IgD-negative memory B cell (primary cell): ENCODE measurements around the gene ROBO1. TPM values are rescaled to one million over a fixed set of nuclear protein-coding genes. Genes with fewer than 3 reads are reported as not detected.

ENCODE experiments used
- H3K27ac Mint-ChIP-seq, 3 donors: one replicate each; pipeline ENCODE4 v1.8.0; 2020 to 2022; ENCODE audit warnings: mild to moderate bottlenecking in 3 of 3, mixed read lengths in 3 of 3, moderate library complexity in 1 of 3
- H3K27me3 Mint-ChIP-seq: one replicate; pipeline ENCODE4 v1.8.0; 2021; ENCODE audit warnings: mixed read lengths
- H3K36me3 Mint-ChIP-seq: one replicate; pipeline ENCODE4 v1.8.0; 2020; ENCODE audit warnings: mild to moderate bottlenecking, mixed read lengths
- H3K4me1 Mint-ChIP-seq, 3 donors: one replicate each; pipeline ENCODE4 v1.8.0; 2020 to 2022; ENCODE audit warnings: mixed read lengths in 3 of 3, mild to moderate bottlenecking in 1 of 3
- H3K4me3 Mint-ChIP-seq, 4 donors: one replicate each; pipeline ENCODE4 v1.8.0; 2020 to 2022; ENCODE audit warnings: mild to moderate bottlenecking in 4 of 4, mixed read lengths in 4 of 4, moderate library complexity in 3 of 4
- H3K9me3 Mint-ChIP-seq, 3 donors: one replicate each; pipeline ENCODE4 v1.8.0; 2020 to 2021; ENCODE audit warnings: mixed read lengths in 3 of 3, mild to moderate bottlenecking in 1 of 3
- polyA plus RNA-seq: library from polyadenylated mRNA; unstranded; fragments of 300-500 nt; fragmentation: Illumina TruSeq; gene quantifications from one replicate; pipeline ENCODE4 v1.2.3, GENCODE V29; 2021

Gene ROBO1
- polyA plus RNA-seq, 1 donor from 2014 or later = 2.3 TPM

GRCh38 chr3:78847203-78847602, 920.6 kb downstream of the ROBO1 start:
- Mint-ChIP-seq H3K4me1 (no peaks in the 10 kb centered on the region), H3K4me3 (no peak overlapping the region), H3K27ac (no peak overlapping the region), H3K27me3 (no peaks in the 10 kb centered on the region), H3K9me3 (peaks cover 0 to 6% (median 3%) of the 10 kb centered on the region in 3 donors), H3K36me3 (no peaks in the 10 kb centered on the region)

GRCh38 chr3:78846718-78847117, 921.1 kb downstream of the ROBO1 start:
- H3K9me3 Mint-ChIP-seq = peaks cover 0 to 6% (median 3%) of the 10 kb centered on the region in 3 donors
- no peaks in the 10 kb centered on the region for H3K4me1 Mint-ChIP-seq
- H3K27me3 Mint-ChIP-seq = no peaks in the 10 kb centered on the region
- H3K27ac Mint-ChIP-seq = no peak overlapping the region
- H3K36me3 Mint-ChIP-seq = no peaks in the 10 kb centered on the region
- H3K4me3 Mint-ChIP-seq = no peak overlapping the region

- Mint-ChIP-seq H3K9me3 (peaks cover 0 to 6% (median 3%) of the 10 kb centered on the region in 3 donors), H3K36me3 (no peaks in the 10 kb centered on the region), H3K4me3 (no peak overlapping the region), H3K27ac (no peak overlapping the region), H3K27me3 (no peaks in the 10 kb centered on the region), H3K4me1 (no peaks in the 10 kb centered on the region)
These were observed 922.2 kb downstream of the ROBO1 start for GRCh38 chr3:78845605-78846004.

GRCh38 chr3:78844307-78844706, 923.5 kb downstream of the ROBO1 start:
- Mint-ChIP-seq H3K4me1 (no peaks in the 10 kb centered on the region), H3K9me3 (peaks cover 0 to 6% (median 3%) of the 10 kb centered on the region in 3 donors), H3K4me3 (no peak overlapping the region), H3K27me3 (no peaks in the 10 kb centered on the region), H3K36me3 (no peaks in the 10 kb centered on the region), H3K27ac (no peak overlapping the region)

- Mint-ChIP-seq H3K4me3 (no peak overlapping the region), H3K4me1 (no peaks in the 10 kb centered on the region), H3K36me3 (no peaks in the 10 kb centered on the region), H3K27ac (no peak overlapping the region), H3K27me3 (no peaks in the 10 kb centered on the region), H3K9me3 (peaks cover 0 to 3% (median 2%) of the 10 kb centered on the region in 3 donors)
These were observed 928.1 kb downstream of the ROBO1 start for GRCh38 chr3:78839693-78840092.

- no peaks in the 10 kb centered on the region for H3K27me3 Mint-ChIP-seq
- peaks cover 0 to 3% (median 2%) of the 10 kb centered on the region in 3 donors for H3K9me3 Mint-ChIP-seq
- no peaks in the 10 kb centered on the region for H3K36me3 Mint-ChIP-seq
- H3K27ac Mint-ChIP-seq = no peak overlapping the region
- no peaks in the 10 kb centered on the region for H3K4me1 Mint-ChIP-seq
- no peak overlapping the region for H3K4me3 Mint-ChIP-seq
These were observed 929.4 kb downstream of the ROBO1 start for GRCh38 chr3:78838362-78838761.

GRCh38 chr3:78834910-78835309, 932.9 kb downstream of the ROBO1 start:
- Mint-ChIP-seq H3K36me3 (no peaks in the 10 kb centered on the region), H3K4me3 (no peak overlapping the region), H3K4me1 (no peaks in the 10 kb centered on the region), H3K27ac (no peak overlapping the region), H3K9me3 (peaks cover 2 to 3% (median 3%) of the 10 kb centered on the region in 3 donors), H3K27me3 (no peaks in the 10 kb centered on the region)

- Mint-ChIP-seq H3K36me3 (no peaks in the 10 kb centered on the region), H3K4me1 (no peaks in the 10 kb centered on the region), H3K9me3 (peaks cover 0 to 3% (median 2%) of the 10 kb centered on the region in 3 donors), H3K27ac (no peak overlapping the region), H3K27me3 (no peaks in the 10 kb centered on the region), H3K4me3 (no peak overlapping the region)
These were observed 935.0 kb downstream of the ROBO1 start for GRCh38 chr3:78832785-78833204.

- Mint-ChIP-seq H3K9me3 (peaks cover 2 to 3% (median 3%) of the 10 kb centered on the region in 3 donors), H3K36me3 (no peaks in the 10 kb centered on the region), H3K4me3 (no peak overlapping the region), H3K4me1 (no peaks in the 10 kb centered on the region), H3K27ac (no peak overlapping the region), H3K27me3 (no peaks in the 10 kb centered on the region)
These were observed 936.3 kb downstream of the ROBO1 start for GRCh38 chr3:78831446-78831972.

- Mint-ChIP-seq H3K36me3 (no peaks in the 10 kb centered on the region), H3K9me3 (peaks cover 2 to 3% (median 3%) of the 10 kb centered on the region in 3 donors), H3K4me3 (no peak overlapping the region), H3K27me3 (no peaks in the 10 kb centered on the region), H3K4me1 (no peaks in the 10 kb centered on the region), H3K27ac (no peak overlapping the region)
These were observed 937.3 kb downstream of the ROBO1 start for GRCh38 chr3:78830470-78830869.

- H3K4me1 Mint-ChIP-seq = no peaks in the 10 kb centered on the region
- no peak overlapping the region for H3K4me3 Mint-ChIP-seq
- no peak overlapping the region for H3K27ac Mint-ChIP-seq
- no peaks in the 10 kb centered on the region for H3K36me3 Mint-ChIP-seq
- peaks cover 2 to 3% (median 3%) of the 10 kb centered on the region in 3 donors for H3K9me3 Mint-ChIP-seq
- no peaks in the 10 kb centered on the region for H3K27me3 Mint-ChIP-seq
These were observed 940.2 kb downstream of the ROBO1 start for GRCh38 chr3:78827618-78828017.

- H3K36me3 Mint-ChIP-seq = no peaks in the 10 kb centered on the region
These were observed 942.0 kb downstream of the ROBO1 start for GRCh38 chr3:78825858-78826215.

GRCh38 chr3:78825118-78825857, 942.5 kb downstream of the ROBO1 start:
- Mint-ChIP-seq H3K36me3 (no peaks in the 10 kb centered on the region), H3K9me3 (peaks cover 2 to 3% (median 3%) of the 10 kb centered on the region in 3 donors), H3K4me1 (no peaks in the 10 kb centered on the region), H3K27ac (no peak overlapping the region), H3K4me3 (no peak overlapping the region), H3K27me3 (no peaks in the 10 kb centered on the region)

More at GRCh38 chr3:78825858-78826215, 942.0 kb downstream of the ROBO1 start:
- H3K9me3 Mint-ChIP-seq = peaks cover 2 to 3% (median 3%) of the 10 kb centered on the region in 3 donors
- H3K4me1 Mint-ChIP-seq = no peaks in the 10 kb centered on the region
- no peak overlapping the region for H3K27ac Mint-ChIP-seq
- no peak overlapping the region for H3K4me3 Mint-ChIP-seq
- H3K27me3 Mint-ChIP-seq = no peaks in the 10 kb centered on the region

GRCh38 chr3:78823859-78824258, 943.9 kb downstream of the ROBO1 start:
- no peaks in the 10 kb centered on the region for H3K4me1 Mint-ChIP-seq
- no peak overlapping the region for H3K27ac Mint-ChIP-seq
- no peaks in the 10 kb centered on the region for H3K27me3 Mint-ChIP-seq
- H3K9me3 Mint-ChIP-seq = peaks cover 3 to 4% (median 3%) of the 10 kb centered on the region in 3 donors
- no peaks in the 10 kb centered on the region for H3K36me3 Mint-ChIP-seq
- H3K4me3 Mint-ChIP-seq = no peak overlapping the region

- no peak overlapping the region for H3K27ac Mint-ChIP-seq
- H3K9me3 Mint-ChIP-seq = peaks cover 3 to 4% (median 3%) of the 10 kb centered on the region in 3 donors
- no peaks in the 10 kb centered on the region for H3K27me3 Mint-ChIP-seq
These were observed 944.4 kb downstream of the ROBO1 start for GRCh38 chr3:78823434-78823833.

GRCh38 chr3:78822726-78823125, 945.1 kb downstream of the ROBO1 start:
- H3K27me3 Mint-ChIP-seq = no peaks in the 10 kb centered on the region
- H3K9me3 Mint-ChIP-seq = peaks cover 3 to 4% (median 3%) of the 10 kb centered on the region in 3 donors
- no peaks in the 10 kb centered on the region for H3K4me1 Mint-ChIP-seq
- H3K36me3 Mint-ChIP-seq = no peaks in the 10 kb centered on the region
- H3K4me3 Mint-ChIP-seq = no peak overlapping the region
- no peak overlapping the region for H3K27ac Mint-ChIP-seq

More at GRCh38 chr3:78823434-78823833, 944.4 kb downstream of the ROBO1 start:
- Mint-ChIP-seq H3K4me3 (no peak overlapping the region), H3K36me3 (no peaks in the 10 kb centered on the region), H3K4me1 (no peaks in the 10 kb centered on the region)
